HepG2 (cell line): ENCODE data around the gene NECTIN2. TPM values are rescaled to one million over a fixed set of nuclear protein-coding genes. Genes with fewer than 3 reads are reported as not detected.

ENCODE experiments used
- ARID2 ChIP-seq: sonication (generic); formaldehyde crosslinking; IDR thresholded peaks from 2 replicates; pipeline ENCODE4 v1.8.1; 2022; ENCODE audit warnings: mild to moderate bottlenecking, missing genetic modification reagents, borderline replicate concordance
- CBX1 ChIP-seq: IDR thresholded peaks from one replicate; pipeline ENCODE4 v1.6.1; 2016; ENCODE audit warnings: antibody characterized with exemption, low read depth
- CEBPB ChIP-seq: IDR thresholded peaks from 2 replicates; pipeline ENCODE4 v1.6.1; 2011; ENCODE audit warnings: low read depth, low read length, improper control_type of control experiment, borderline replicate concordance
- ELF4 ChIP-seq: sonication (generic); formaldehyde crosslinking; IDR thresholded peaks from 2 replicates; pipeline ENCODE4 v1.5.0; 2020; ENCODE audit warnings: missing genetic modification reagents, mild to moderate bottlenecking, moderate library complexity, borderline replicate concordance
- HCFC1 ChIP-seq: fragments of 150-350 bp; IDR thresholded peaks from 2 replicates; pipeline ENCODE4 v1.6.1; 2014; ENCODE audit warnings: low read depth, low read length
- HIVEP1 ChIP-seq: sonication (generic); formaldehyde crosslinking; IDR thresholded peaks from 2 replicates; pipeline ENCODE4 v1.4.0; 2020; ENCODE audit warnings: mild to moderate bottlenecking, missing genetic modification reagents
- MED13 ChIP-seq: sonication (generic); formaldehyde crosslinking; IDR thresholded peaks from 2 replicates; pipeline ENCODE4 v1.5.0; 2020; ENCODE audit warnings: missing genetic modification reagents
- MZF1 ChIP-seq: sonication (generic); formaldehyde crosslinking; IDR thresholded peaks from 2 replicates; pipeline ENCODE4 v1.8.1; 2023; ENCODE audit warnings: mild to moderate bottlenecking, missing genetic modification reagents, borderline replicate concordance
- PHF8 ChIP-seq: sonication (generic); formaldehyde crosslinking; IDR thresholded peaks from 2 replicates; pipeline ENCODE4 v1.5.0; 2020; ENCODE audit warnings: missing genetic modification reagents
- REPIN1 ChIP-seq: sonication (generic); formaldehyde crosslinking; IDR thresholded peaks from 2 replicates; pipeline ENCODE4 v1.8.0; 2022; ENCODE audit warnings: missing genetic modification reagents, low read depth, mild to moderate bottlenecking, borderline replicate concordance
- SCMH1 ChIP-seq: sonication (generic); formaldehyde crosslinking; IDR thresholded peaks from 2 replicates; pipeline ENCODE4 v1.9.0; 2021; ENCODE audit warnings: missing genetic modification reagents, mild to moderate bottlenecking, borderline replicate concordance
- SIX1 ChIP-seq: sonication (generic); formaldehyde crosslinking; IDR thresholded peaks from 2 replicates; pipeline ENCODE4 v1.4.0; 2020; ENCODE audit warnings: missing genetic modification reagents, borderline replicate concordance
- TARDBP ChIP-seq: sonication (generic); formaldehyde crosslinking; IDR thresholded peaks from 2 replicates; pipeline ENCODE4 v1.8.0; 2022; ENCODE audit warnings: mild to moderate bottlenecking, missing genetic modification reagents
- TCF7L2 ChIP-seq: IDR thresholded peaks from 2 replicates; pipeline ENCODE4 v1.6.1; 2011; ENCODE audit warnings: mild to moderate bottlenecking, low read depth, low read length, moderate library complexity
- ZMYM3 ChIP-seq: sonication (generic); formaldehyde crosslinking; IDR thresholded peaks from 2 replicates; pipeline ENCODE4 v1.5.1; 2020; ENCODE audit warnings: mild to moderate bottlenecking, missing genetic modification reagents
- ZNF556 ChIP-seq: sonication (generic); formaldehyde crosslinking; IDR thresholded peaks from 2 replicates; pipeline ENCODE4 v1.4.0; 2020; ENCODE audit warnings: mild to moderate bottlenecking, missing genetic modification reagents, borderline replicate concordance
- ZNF768 ChIP-seq: sonication (generic); formaldehyde crosslinking; IDR thresholded peaks from 2 replicates; pipeline ENCODE4 v1.4.0; 2020; ENCODE audit warnings: missing genetic modification reagents
- ZNF776 ChIP-seq: sonication (generic); formaldehyde crosslinking; IDR thresholded peaks from 2 replicates; pipeline ENCODE4 v1.4.0; 2020; ENCODE audit warnings: mild to moderate bottlenecking, missing genetic modification reagents
- ZNF782 ChIP-seq: sonication (generic); formaldehyde crosslinking; IDR thresholded peaks from 2 replicates; pipeline ENCODE4 v1.4.0; 2020; ENCODE audit warnings: missing genetic modification reagents, mild to moderate bottlenecking, borderline replicate concordance
- polyA plus RNA-seq, 8 experiments: library from polyadenylated mRNA; depleted of rRNA in 3 of 8; stranded (reverse) in 7 of 8; unstranded in 1 of 8; fragments of >200 nt; fragmentation: Illumina TruSeq in 4 of 8; extraction: Trizol in 4 of 8; gene quantifications; 2 replicates each; pipeline versions ENCODE4 v1.2.1 to v1.2.3, GENCODE V29; 2011 to 2016; ENCODE audit warnings: low read depth in 4 of 8, missing spikeins in 1 of 8, mixed read lengths in 1 of 8; ENCODE audit not compliant: insufficient read depth in 1 of 8
- total RNA-seq, 5 experiments: library from RNA; depleted of rRNA; stranded (reverse); fragments of >200 nt; fragmentation: Illumina TruSeq; extraction: Trizol; gene quantifications; 2 replicates each; pipeline ENCODE4 v1.2.3, GENCODE V29; 2016; ENCODE audit warnings: low read depth in 1 of 5
- TF ChIP-seq, protein P1 (sequence below): IDR thresholded peaks from 2 replicates; pipeline ENCODE4 v1.6.1; 2016; ENCODE audit warnings: missing compliant biosample characterization, missing genetic modification reagents, borderline replicate concordance
- TF ChIP-seq, protein P2 (sequence below): fragments of 450-650 bp; IDR thresholded peaks from 2 replicates; pipeline ENCODE4 v1.6.1; 2017
- TF ChIP-seq, protein P3 (sequence below): sonication (generic); formaldehyde crosslinking; IDR thresholded peaks from 2 replicates; pipeline ENCODE4 v1.5.1; 2020; ENCODE audit warnings: missing genetic modification reagents, mild to moderate bottlenecking, borderline replicate concordance
- TF ChIP-seq, protein P4 (sequence below): sonication (generic); formaldehyde crosslinking; IDR thresholded peaks from 2 replicates; pipeline ENCODE4 v1.5.1; 2020; ENCODE audit warnings: missing genetic modification reagents, mild to moderate bottlenecking, borderline replicate concordance

NECTIN2 gene
- total and polyA plus RNA-seq, 2 of the 13 experiments (the other 11 are each of a cell fraction or from before 2014, with no cell fraction given), result 75.4 to 114 TPM

DNA sequence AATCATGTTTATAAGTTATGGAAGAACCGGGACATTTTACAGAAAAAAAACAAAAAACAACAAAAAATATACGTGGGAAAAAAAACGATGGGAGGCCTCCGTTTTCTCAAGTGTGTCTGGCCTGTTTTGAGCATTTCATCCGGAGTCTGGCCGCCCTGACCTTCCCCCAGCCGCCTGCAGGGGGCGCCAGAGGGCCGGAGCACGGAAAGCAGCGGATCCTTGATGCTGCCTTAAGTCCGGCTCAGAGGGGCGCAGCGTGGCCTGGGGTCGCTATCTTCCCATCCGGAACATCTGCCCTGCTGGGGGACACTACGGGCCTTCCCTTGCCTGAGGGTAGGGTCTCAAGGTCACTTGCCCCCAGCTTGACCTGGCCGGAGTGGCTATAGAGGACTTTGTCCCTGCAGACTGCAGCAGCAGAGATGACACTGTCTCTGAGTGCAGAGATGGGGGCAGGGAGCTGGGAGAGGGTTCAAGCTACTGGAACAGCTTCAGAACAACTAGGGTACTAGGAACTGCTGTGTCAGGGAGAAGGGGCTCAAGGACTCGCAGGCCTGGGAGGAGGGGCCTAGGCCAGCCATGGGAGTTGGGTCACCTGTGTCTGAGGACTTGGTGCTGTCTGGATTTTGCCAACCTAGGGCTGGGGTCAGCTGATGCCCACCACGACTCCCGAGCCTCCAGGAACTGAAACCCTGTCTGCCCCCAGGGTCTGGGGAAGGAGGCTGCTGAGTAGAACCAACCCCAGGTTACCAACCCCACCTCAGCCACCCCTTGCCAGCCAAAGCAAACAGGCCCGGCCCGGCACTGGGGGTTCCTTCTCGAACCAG is 57.7 kb downstream of the NECTIN2 start (continued):
- TF ChIP-seq ZNF782 (CRISPR knock-in tag) (peak; percentile 71; the same call in 1 of the 2 replicates), CBX1 (no peak), SIX1 (CRISPR knock-in tag) (peak; percentile 9), ARID2 (CRISPR knock-in tag) (0 out of 2 replicates have a peak, but pooled peaks have one; percentile 75), CEBPB (no peak), ZMYM3 (peak; percentile 88), ZNF556 (peak; percentile 81; the same call in 1 of the 2 replicates), MED13 (CRISPR knock-in tag) (peak; percentile 55; the same call in 1 of the 2 replicates), HIVEP1 (CRISPR knock-in tag) (no peak; the same call in 1 of the 2 replicates), TCF7L2 (no peak), MZF1 (CRISPR knock-in tag) (no peak), PHF8 (CRISPR knock-in tag) (peak; percentile 19; the same call in 1 of the 2 replicates), TARDBP (CRISPR knock-in tag) (peak; percentile 92), REPIN1 (CRISPR knock-in tag) (peak; percentile 89), ZNF776 (no peak), ZNF768 (CRISPR knock-in tag) (peak; percentile 54), SCMH1 (CRISPR knock-in tag) (no peak), ELF4 (CRISPR knock-in tag) (no peak), HCFC1 (no peak)
- TF ChIP-seq, protein P1, sequence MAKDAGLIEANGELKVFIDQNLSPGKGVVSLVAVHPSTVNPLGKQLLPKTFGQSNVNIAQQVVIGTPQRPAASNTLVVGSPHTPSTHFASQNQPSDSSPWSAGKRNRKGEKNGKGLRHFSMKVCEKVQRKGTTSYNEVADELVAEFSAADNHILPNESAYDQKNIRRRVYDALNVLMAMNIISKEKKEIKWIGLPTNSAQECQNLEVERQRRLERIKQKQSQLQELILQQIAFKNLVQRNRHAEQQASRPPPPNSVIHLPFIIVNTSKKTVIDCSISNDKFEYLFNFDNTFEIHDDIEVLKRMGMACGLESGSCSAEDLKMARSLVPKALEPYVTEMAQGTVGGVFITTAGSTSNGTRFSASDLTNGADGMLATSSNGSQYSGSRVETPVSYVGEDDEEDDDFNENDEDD (CRISPR knock-in tag), result no peak; the same call in 1 of the 2 replicates
- TF ChIP-seq, protein P2, sequence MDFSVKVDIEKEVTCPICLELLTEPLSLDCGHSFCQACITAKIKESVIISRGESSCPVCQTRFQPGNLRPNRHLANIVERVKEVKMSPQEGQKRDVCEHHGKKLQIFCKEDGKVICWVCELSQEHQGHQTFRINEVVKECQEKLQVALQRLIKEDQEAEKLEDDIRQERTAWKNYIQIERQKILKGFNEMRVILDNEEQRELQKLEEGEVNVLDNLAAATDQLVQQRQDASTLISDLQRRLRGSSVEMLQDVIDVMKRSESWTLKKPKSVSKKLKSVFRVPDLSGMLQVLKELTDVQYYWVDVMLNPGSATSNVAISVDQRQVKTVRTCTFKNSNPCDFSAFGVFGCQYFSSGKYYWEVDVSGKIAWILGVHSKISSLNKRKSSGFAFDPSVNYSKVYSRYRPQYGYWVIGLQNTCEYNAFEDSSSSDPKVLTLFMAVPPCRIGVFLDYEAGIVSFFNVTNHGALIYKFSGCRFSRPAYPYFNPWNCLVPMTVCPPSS, result no peak
- TF ChIP-seq, protein P3, sequence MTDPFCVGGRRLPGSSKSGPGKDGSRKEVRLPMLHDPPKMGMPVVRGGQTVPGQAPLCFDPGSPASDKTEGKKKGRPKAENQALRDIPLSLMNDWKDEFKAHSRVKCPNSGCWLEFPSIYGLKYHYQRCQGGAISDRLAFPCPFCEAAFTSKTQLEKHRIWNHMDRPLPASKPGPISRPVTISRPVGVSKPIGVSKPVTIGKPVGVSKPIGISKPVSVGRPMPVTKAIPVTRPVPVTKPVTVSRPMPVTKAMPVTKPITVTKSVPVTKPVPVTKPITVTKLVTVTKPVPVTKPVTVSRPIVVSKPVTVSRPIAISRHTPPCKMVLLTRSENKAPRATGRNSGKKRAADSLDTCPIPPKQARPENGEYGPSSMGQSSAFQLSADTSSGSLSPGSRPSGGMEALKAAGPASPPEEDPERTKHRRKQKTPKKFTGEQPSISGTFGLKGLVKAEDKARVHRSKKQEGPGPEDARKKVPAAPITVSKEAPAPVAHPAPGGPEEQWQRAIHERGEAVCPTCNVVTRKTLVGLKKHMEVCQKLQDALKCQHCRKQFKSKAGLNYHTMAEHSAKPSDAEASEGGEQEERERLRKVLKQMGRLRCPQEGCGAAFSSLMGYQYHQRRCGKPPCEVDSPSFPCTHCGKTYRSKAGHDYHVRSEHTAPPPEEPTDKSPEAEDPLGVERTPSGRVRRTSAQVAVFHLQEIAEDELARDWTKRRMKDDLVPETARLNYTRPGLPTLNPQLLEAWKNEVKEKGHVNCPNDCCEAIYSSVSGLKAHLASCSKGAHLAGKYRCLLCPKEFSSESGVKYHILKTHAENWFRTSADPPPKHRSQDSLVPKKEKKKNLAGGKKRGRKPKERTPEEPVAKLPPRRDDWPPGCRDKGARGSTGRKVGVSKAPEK (CRISPR knock-in tag), result peak; percentile 69; the same call in 1 of the 2 replicates
- TF ChIP-seq, protein P4, sequence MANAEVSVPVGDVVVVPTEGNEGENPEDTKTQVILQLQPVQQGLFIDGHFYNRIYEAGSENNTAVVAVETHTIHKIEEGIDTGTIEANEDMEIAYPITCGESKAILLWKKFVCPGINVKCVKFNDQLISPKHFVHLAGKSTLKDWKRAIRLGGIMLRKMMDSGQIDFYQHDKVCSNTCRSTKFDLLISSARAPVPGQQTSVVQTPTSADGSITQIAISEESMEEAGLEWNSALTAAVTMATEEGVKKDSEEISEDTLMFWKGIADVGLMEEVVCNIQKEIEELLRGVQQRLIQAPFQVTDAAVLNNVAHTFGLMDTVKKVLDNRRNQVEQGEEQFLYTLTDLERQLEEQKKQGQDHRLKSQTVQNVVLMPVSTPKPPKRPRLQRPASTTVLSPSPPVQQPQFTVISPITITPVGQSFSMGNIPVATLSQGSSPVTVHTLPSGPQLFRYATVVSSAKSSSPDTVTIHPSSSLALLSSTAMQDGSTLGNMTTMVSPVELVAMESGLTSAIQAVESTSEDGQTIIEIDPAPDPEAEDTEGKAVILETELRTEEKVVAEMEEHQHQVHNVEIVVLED (CRISPR knock-in tag), result peak; percentile 49; the same call in 1 of the 2 replicates
